HG02759 (cell line): ENCODE data around the gene TCP10L.

Experiments used
- ATAC-seq: cut with Tn5 transposase; IDR thresholded peaks from one replicate; pipeline ENCODE4 v1.9.1; 2021; ENCODE audit warnings: mild to moderate bottlenecking, moderate library complexity; ENCODE audit not compliant: unreplicated experiment

Gene TCP10L

DNA sequence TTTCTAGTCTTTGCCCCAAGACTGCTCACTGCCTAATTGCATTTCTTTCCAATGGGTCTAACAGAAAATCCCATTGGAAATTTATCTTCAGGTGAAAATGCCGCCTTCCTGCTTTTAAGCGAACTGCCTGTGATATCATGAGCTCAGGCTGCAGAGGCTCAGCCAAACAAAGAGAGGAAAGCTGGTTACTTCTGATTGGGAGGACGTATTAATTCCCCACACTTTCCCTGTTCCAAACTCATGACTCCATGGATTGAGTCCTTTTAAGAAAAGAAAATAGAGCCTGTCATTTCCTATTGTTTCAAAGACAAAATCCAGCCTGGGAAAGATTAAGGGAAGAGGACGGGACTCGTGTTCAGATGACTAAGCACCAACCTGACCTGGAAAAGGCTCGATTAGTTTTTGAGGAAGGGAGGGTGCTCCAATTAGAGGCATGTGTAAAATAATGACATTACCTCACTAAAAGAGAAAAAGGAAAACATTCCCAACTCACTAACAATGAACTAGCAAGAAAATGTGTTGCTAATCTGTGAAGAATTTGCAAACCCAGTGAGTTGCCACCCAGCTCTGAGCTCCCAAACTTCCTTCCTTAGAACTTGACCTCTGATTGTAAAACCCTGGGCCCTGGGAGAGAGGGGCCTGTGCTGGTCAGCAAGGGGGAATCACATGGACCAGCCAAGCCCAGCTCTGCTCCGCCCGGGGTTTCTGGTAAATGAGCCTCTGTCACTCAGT lies 61.2 kb downstream of the TCP10L start:
- ATAC-seq = no peak
